Pons (tissue), 1 donor: Measurements from ENCODE around the gene IL3.
A peak's percentile ranks its signal among the peaks of the same experiment; 100 is the strongest.
"Not testable (repeated sequence)": the region's sequence is repeated elsewhere in the genome, so short reads cannot be mapped to it uniquely, and the experiment has no call there.

Experiments
- DNase-seq: peaks from one replicate; pipeline ENCODE4 v3.0.0-alpha.2; 2016; ENCODE audit warnings: low spot score

IL3 gene

GRCh38 chr5:132095077-132095410, 34.6 kb downstream of the IL3 start:
- DNase-seq, result no peak

GRCh38 chr5:132095424-132095972, 35.0 kb downstream of the IL3 start:
- DNase-seq, result no peak

DNA sequence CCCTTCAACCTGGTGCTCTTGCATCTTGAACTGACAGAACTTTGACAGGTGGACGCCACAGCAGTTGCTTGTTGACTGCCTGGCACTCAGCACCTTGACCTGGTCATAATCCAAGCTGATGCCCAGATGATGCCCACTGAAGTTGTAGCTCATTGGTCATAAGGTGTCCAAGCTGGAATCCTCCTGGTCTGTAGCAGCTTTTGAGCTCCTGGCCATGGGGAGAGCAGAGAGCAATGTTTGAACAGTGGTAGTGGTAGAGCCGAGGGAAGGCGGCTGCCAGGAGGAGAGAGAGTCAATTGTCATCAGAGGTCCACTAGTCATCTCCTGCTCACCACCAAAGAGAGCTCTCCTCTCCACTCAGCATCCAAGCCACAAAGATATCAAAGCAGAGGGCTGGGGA, 36.4 kb downstream of the IL3 start:
- no peak for DNase-seq

DNA sequence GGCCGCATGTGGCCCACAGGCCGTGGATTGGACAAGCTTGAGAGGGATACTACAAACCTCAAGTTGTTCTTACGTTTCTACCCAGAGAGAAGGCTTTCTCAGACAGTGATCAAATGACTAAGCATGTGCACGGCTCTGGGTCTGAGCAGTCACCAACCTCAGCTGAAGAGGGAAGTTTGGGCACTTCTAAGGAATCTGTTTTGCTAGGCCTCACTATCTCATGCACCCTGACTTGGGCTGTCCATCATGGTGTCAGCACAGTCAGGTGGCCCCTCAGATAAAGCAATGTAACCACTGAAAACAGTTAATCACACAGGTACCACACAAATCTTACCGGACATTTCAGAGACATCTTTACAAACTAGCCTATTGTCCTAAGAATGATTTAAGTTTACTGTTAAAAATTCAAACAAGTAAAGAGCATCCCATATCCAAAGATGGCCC, 37.7 kb downstream of the IL3 start:
- DNase-seq, result no peak

- DNase-seq, result no peak
Observed at GRCh38 chr5:132098621-132099020, 38.2 kb downstream of the IL3 start.

DNA sequence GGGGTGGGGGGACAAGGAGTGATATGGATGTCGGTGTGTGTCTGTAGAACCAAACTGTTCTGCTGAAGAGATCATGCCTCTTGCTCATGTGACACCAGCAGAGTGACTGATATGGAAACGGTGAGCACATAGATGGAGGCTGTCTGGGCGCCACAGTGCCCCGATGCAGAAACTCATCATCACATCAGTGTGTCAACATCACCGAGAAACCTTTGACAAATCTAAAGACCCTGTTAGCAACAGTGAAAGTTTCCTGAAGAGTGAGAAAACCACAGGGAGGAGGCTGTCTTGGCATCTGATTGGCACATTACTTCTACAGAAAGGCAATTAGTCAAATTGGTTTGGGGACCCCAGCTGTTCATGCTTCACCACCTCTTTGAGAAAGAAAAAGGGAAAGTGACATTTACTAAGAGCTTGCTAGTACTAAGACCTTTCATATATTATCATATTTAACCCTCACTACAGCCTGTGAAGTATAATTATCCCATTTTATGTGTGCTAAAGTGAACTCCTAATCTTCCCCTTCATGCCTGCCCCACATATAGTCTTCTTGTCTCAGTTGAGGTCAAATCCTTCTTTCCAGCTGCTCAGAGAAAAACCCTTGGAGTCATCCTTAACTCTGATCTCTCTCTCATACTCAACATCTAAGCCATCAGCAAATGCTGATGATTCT, 38.8 kb downstream of the IL3 start:
- no peak for DNase-seq

DNA sequence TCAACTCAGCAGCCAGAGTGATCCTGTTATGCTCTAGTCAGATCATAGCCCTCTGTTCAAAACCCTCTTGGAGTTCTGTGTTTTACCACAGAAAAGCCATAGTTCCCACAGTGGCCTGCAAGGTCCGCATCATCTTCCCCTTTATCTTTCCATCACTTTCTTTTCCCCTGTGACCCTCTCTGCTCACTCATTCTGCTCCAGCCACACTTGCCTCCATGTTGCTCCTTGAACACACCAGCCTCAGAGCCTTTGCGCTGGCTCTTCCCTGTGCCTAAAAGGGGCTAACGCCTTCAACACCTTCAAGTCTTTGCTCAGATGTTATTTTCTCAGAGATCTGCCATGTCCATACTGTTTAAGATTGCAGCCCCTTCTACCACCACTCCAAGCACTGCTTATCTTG, 39.5 kb downstream of the IL3 start:
- no peak for DNase-seq

GRCh38 chr5:132100672-132101261, 40.3 kb downstream of the IL3 start:
- DNase-seq, result no peak

DNA sequence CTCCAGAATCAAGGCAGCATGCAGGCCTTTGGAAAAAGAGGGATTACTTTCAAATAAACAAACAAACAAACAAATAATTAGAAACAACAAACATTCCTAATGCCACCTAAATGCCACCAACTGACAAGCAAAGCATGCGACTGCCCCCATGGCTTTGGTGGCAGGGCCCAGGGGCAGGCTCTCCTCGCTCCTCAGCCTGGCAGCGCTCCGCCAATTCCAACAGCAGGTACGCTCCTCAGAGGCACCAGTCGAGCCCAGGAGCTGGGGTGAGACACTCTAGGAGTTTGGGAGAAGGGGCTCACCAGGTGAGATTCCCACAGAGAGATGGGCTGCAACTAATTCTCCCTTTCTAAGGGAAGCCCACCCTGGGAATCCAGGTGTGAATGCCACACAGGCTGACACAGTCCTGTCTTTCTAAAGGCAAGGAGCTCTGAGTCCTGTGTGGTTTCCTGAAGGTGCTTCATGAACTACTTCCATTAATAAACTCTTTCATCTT, 41.0 kb downstream of the IL3 start:
- no peak for DNase-seq

- no peak for DNase-seq
Observed at GRCh38 chr5:132102101-132102701, 41.7 kb downstream of the IL3 start.

- DNase-seq, result no peak
Observed at GRCh38 chr5:132102944-132103331, 42.5 kb downstream of the IL3 start.

DNA sequence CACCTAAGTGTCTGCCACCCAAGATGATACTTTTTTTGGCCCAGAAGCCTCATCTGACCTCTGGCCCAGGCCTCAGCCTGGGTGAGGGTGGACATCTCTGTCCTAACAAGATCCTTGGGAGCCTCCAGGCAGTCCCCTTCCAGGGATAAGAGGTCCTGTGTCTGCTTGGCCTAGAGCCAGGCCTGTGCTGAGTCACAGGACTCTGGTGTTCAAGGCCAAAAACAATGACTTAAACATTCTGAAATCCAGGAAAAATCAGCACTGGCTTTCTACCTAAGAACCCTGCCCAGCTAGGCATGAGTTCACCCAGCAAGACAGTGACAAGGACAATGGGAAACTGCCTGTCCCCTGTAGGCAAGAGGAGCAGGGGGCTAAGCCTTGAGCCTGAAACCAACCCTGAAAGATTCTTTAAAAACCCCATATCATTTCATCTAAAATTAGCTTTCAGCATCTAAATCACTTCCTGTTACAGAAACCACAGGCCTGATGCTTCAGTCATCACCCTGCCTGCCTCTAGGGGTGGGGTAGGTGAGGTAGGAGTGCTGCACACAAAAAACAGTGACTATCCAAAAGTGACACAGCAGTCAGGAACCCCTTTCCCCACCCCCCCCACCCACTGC, 43.0 kb downstream of the IL3 start:
- DNase-seq, result peak; percentile 5

GRCh38 chr5:132103969-132104391, 43.5 kb downstream of the IL3 start:
- no peak for DNase-seq

GRCh38 chr5:132104556-132104955, 44.1 kb downstream of the IL3 start:
- DNase-seq, result no peak

- no peak for DNase-seq
Observed at GRCh38 chr5:132105688-132106087, 45.2 kb downstream of the IL3 start.

GRCh38 chr5:132108495-132108894, 48.0 kb downstream of the IL3 start:
- DNase-seq, result not testable (repeated sequence)

GRCh38 chr5:132108957-132109356, 48.5 kb downstream of the IL3 start:
- DNase-seq, result not testable (repeated sequence)

- DNase-seq, result no peak
Observed at GRCh38 chr5:132109494-132110053, 49.1 kb downstream of the IL3 start.

DNA sequence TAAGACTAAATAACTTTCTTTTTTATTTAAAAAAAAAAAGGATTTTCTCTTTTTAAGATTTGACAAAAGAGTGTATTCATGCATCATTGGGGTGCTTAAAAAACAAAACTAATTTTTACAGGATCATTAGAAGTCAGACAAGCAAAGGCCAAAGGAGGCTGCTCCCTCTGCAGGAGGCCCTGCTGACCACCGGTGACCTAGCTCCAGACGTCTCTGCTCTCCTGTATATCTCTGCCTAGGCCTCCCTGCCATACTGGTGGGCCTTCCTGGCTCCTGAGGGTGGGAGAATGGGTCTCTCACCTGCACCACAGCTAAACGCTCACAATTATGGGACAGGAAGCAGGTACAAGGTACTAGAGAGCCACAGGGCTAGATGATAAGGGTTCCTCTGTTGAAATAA, 49.7 kb downstream of the IL3 start:
- no peak for DNase-seq

DNA sequence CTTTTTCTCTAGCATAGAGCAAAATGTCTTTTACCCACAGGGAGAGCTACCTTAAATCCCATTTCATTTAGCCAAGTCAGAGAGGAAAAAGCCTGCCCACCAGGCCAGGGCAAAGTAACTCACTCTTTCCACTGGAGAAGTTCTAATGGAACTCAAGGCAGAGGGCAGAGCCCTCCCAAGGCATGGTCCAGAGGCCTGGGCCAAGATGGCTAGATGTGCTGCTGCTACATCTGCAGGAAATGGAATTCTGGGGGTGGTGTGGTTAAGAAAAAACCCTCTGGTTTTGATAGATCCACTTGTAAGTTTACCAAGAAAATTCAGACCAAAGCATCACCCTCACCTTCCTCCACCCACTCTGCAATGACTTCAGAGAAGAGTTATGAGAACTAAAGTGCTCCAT, 50.5 kb downstream of the IL3 start:
- no peak for DNase-seq

- no peak for DNase-seq
Observed at GRCh38 chr5:132112111-132112510, 51.7 kb downstream of the IL3 start.
